Neural cell (in vitro differentiated cells): ENCODE data around the gene CDH4. TPM values are rescaled to one million over a fixed set of nuclear protein-coding genes. Genes with fewer than 3 reads are reported as not detected.

Source experiments
- H2AFZ ChIP-seq: fragments of 200-600, 300-800 bp; sonication (generic), shearing (Covaris generic); 2 replicates; pipeline ENCODE4 v1.6.0; 2014; ENCODE audit warnings: low read depth, mild to moderate bottlenecking, antibody characterized with exemption, low read length, moderate library complexity
- H3F3A ChIP-seq: fragments of 200-600 bp; shearing (Covaris generic); 2 replicates; pipeline ENCODE4 v1.6.1; 2016; ENCODE audit warnings: mild to moderate bottlenecking, moderate library complexity, mixed read lengths, antibody characterized with exemption, low read length; ENCODE audit not compliant: insufficient read depth, poor library complexity, severe bottlenecking
- H3K27ac ChIP-seq: fragments of 200-600, 300-800 bp; sonication (generic), shearing (Covaris generic); 2 replicates; pipeline ENCODE4 v1.5.1; 2014; ENCODE audit warnings: mild to moderate bottlenecking, low read length, moderate library complexity
- H3K27me3 ChIP-seq: fragments of 300-800, 200-600 bp; sonication (generic), shearing (Covaris generic); 2 replicates; pipeline ENCODE4 v1.6.0; 2014; ENCODE audit warnings: mild to moderate bottlenecking, low read depth, low read length, moderate library complexity; ENCODE audit not compliant: insufficient read depth
- H3K36me3 ChIP-seq: fragments of 300-800, 200-600 bp; sonication (generic), shearing (Covaris generic); 2 replicates; pipeline ENCODE4 v1.5.1; 2014; ENCODE audit warnings: mild to moderate bottlenecking, antibody characterized with exemption, low read length, moderate library complexity; ENCODE audit not compliant: insufficient read depth
- H3K4me2 ChIP-seq: fragments of 300-800, 200-600 bp; sonication (generic), shearing (Covaris generic); 2 replicates; pipeline ENCODE4 v1.6.0; 2014; ENCODE audit warnings: mild to moderate bottlenecking, low read length
- H3K4me3 ChIP-seq: fragments of 300-800, 200-600 bp; sonication (generic), shearing (Covaris generic); 2 replicates; pipeline ENCODE4 v1.5.1; 2014; ENCODE audit warnings: mild to moderate bottlenecking, low read length, moderate library complexity
- H3K79me2 ChIP-seq: fragments of 200-600 bp; shearing (Covaris generic); replicated peaks from 2 replicates; pipeline ENCODE4 v1.6.0; 2014; ENCODE audit warnings: mild to moderate bottlenecking, low read length, moderate library complexity; ENCODE audit not compliant: insufficient read depth
- H3K9ac ChIP-seq: fragments of 300-800, 200-600 bp; sonication (generic), shearing (Covaris generic); 2 replicates; pipeline ENCODE4 v1.6.1; 2016; ENCODE audit warnings: mild to moderate bottlenecking, low read length, mixed read lengths
- H3K9me2 ChIP-seq: fragments of 200-600 bp; shearing (Covaris generic); 2 replicates; pipeline ENCODE4 v1.6.1; 2016; ENCODE audit warnings: mild to moderate bottlenecking, low read length, mixed read lengths; ENCODE audit not compliant: insufficient read depth
- H3K9me3 ChIP-seq: fragments of 200-600, 300-800 bp; sonication (generic), shearing (Covaris generic); 2 replicates; pipeline ENCODE4 v1.6.1; 2016; ENCODE audit warnings: mild to moderate bottlenecking, mixed run types, low read length, moderate library complexity, mixed read lengths
- H4K20me1 ChIP-seq: fragments of 200-600 bp; shearing (Covaris generic); 2 replicates; pipeline ENCODE4 v1.6.1; 2016; ENCODE audit warnings: mild to moderate bottlenecking, mixed run types; ENCODE audit not compliant: insufficient read depth
- EP300 ChIP-seq: fragments of 450-650 bp; conservative IDR thresholded peaks from 2 replicates; pipeline ENCODE4 v1.6.1; 2014; ENCODE audit warnings: antibody characterized with exemption, mild to moderate bottlenecking, moderate library complexity; ENCODE audit not compliant: poor library complexity, severe bottlenecking
- EZH2 ChIP-seq: fragments of 200-600, 300-800 bp; shearing (Covaris generic), sonication (generic); IDR thresholded peaks from 2 replicates; pipeline ENCODE4 v1.6.1; 2014; ENCODE audit warnings: antibody characterized with exemption, low read length, borderline replicate concordance, mild to moderate bottlenecking; ENCODE audit not compliant: insufficient read depth, poor library complexity, severe bottlenecking
- MXI1 ChIP-seq: fragments of 450-650 bp; conservative IDR thresholded peaks from 2 replicates; pipeline ENCODE4 v1.6.1; 2014; ENCODE audit warnings: antibody characterized with exemption, mild to moderate bottlenecking; ENCODE audit not compliant: poor library complexity, severe bottlenecking
- POLR2AphosphoS5 ChIP-seq: IDR thresholded peaks from 2 replicates; pipeline ENCODE4 v1.6.1; 2012
- RAD21 ChIP-seq: fragments of 450-650 bp; conservative IDR thresholded peaks from 2 replicates; pipeline ENCODE4 v1.6.1; 2014; ENCODE audit warnings: antibody characterized with exemption, mild to moderate bottlenecking, moderate library complexity
- SMC3 ChIP-seq: fragments of 450-650 bp; conservative IDR thresholded peaks from 2 replicates; pipeline ENCODE4 v1.6.1; 2014; ENCODE audit warnings: antibody characterized with exemption, mild to moderate bottlenecking, moderate library complexity; ENCODE audit not compliant: poor library complexity
- TAF1 ChIP-seq: IDR thresholded peaks from 2 replicates; pipeline ENCODE4 v1.6.1; 2012; ENCODE audit warnings: low read depth
- polyA plus RNA-seq: library from polyadenylated mRNA; depleted of rRNA; stranded (reverse); fragments of >200 nt; gene quantifications from 2 replicates; pipeline ENCODE4 v1.2.3, GENCODE V29; 2014
- TF ChIP-seq, protein P1 (sequence below): fragments of 450-650 bp; IDR thresholded peaks from 2 replicates; pipeline ENCODE4 v1.5.1; 2014; ENCODE audit warnings: antibody characterized with exemption, mild to moderate bottlenecking, moderate library complexity; ENCODE audit not compliant: poor library complexity, severe bottlenecking
- TF ChIP-seq, protein P2 (sequence below): IDR thresholded peaks from 2 replicates; pipeline ENCODE4 v1.6.1; 2012; ENCODE audit warnings: borderline replicate concordance

The CDH4 gene
- polyA plus RNA-seq, 1 donor from 2014 or later: 24.6 TPM

- Histone ChIP-seq H3K27me3 (no peaks in the 10 kb centered on the region), H3K9ac (no peak overlapping the region)
Measured at GRCh38 chr20:61240814-61241213, 11.2 kb upstream of the CDH4 start.

GRCh38 chr20:61244213-61244612, 7.8 kb upstream of the CDH4 start:
- no peaks in the 10 kb centered on the region for H3K27me3 ChIP-seq
- H3K4me3 ChIP-seq: no peak overlapping the region
- no peaks in the 10 kb centered on the region for H3K36me3 ChIP-seq
- H3K4me2 ChIP-seq: no peak overlapping the region
- H3K79me2 ChIP-seq: no peaks in the 10 kb centered on the region
- H3K9ac ChIP-seq: no peak overlapping the region
- H2AFZ ChIP-seq: no peak overlapping the region
- no peak overlapping the region for H3K27ac ChIP-seq
- no peaks in the 10 kb centered on the region for H3K9me2 ChIP-seq
- H3K9me3 ChIP-seq: peaks cover 10% of the 10 kb centered on the region
- H4K20me1 ChIP-seq: no peaks in the 10 kb centered on the region
- H3F3A ChIP-seq: no peaks in the 10 kb centered on the region
- TF ChIP-seq TAF1 (no peak), POLR2AphosphoS5 (no peak), EP300 (no peak), RAD21 (no peak), EZH2 (no peak), SMC3 (no peak)
- TF ChIP-seq, protein P1, sequence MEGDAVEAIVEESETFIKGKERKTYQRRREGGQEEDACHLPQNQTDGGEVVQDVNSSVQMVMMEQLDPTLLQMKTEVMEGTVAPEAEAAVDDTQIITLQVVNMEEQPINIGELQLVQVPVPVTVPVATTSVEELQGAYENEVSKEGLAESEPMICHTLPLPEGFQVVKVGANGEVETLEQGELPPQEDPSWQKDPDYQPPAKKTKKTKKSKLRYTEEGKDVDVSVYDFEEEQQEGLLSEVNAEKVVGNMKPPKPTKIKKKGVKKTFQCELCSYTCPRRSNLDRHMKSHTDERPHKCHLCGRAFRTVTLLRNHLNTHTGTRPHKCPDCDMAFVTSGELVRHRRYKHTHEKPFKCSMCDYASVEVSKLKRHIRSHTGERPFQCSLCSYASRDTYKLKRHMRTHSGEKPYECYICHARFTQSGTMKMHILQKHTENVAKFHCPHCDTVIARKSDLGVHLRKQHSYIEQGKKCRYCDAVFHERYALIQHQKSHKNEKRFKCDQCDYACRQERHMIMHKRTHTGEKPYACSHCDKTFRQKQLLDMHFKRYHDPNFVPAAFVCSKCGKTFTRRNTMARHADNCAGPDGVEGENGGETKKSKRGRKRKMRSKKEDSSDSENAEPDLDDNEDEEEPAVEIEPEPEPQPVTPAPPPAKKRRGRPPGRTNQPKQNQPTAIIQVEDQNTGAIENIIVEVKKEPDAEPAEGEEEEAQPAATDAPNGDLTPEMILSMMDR: no peak
- TF ChIP-seq, protein P2, sequence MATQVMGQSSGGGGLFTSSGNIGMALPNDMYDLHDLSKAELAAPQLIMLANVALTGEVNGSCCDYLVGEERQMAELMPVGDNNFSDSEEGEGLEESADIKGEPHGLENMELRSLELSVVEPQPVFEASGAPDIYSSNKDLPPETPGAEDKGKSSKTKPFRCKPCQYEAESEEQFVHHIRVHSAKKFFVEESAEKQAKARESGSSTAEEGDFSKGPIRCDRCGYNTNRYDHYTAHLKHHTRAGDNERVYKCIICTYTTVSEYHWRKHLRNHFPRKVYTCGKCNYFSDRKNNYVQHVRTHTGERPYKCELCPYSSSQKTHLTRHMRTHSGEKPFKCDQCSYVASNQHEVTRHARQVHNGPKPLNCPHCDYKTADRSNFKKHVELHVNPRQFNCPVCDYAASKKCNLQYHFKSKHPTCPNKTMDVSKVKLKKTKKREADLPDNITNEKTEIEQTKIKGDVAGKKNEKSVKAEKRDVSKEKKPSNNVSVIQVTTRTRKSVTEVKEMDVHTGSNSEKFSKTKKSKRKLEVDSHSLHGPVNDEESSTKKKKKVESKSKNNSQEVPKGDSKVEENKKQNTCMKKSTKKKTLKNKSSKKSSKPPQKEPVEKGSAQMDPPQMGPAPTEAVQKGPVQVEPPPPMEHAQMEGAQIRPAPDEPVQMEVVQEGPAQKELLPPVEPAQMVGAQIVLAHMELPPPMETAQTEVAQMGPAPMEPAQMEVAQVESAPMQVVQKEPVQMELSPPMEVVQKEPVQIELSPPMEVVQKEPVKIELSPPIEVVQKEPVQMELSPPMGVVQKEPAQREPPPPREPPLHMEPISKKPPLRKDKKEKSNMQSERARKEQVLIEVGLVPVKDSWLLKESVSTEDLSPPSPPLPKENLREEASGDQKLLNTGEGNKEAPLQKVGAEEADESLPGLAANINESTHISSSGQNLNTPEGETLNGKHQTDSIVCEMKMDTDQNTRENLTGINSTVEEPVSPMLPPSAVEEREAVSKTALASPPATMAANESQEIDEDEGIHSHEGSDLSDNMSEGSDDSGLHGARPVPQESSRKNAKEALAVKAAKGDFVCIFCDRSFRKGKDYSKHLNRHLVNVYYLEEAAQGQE: no peak

More at GRCh38 chr20:61240814-61241213, 11.2 kb upstream of the CDH4 start:
- peaks cover 10% of the 10 kb centered on the region for H3K9me3 ChIP-seq
- no peak overlapping the region for H3K4me3 ChIP-seq
- H3F3A ChIP-seq: no peaks in the 10 kb centered on the region
- H3K36me3 ChIP-seq: no peaks in the 10 kb centered on the region
- TF ChIP-seq RAD21: no peak
- TF ChIP-seq, protein P1: no peak
- no peak for TF ChIP-seq TAF1
- TF ChIP-seq EZH2: no peak
- TF ChIP-seq, protein P2: no peak
- no peak for TF ChIP-seq POLR2AphosphoS5
- TF ChIP-seq EP300: no peak
- TF ChIP-seq MXI1: no peak
- TF ChIP-seq SMC3: no peak
- H3K9me2 ChIP-seq: no peaks in the 10 kb centered on the region
- H2AFZ ChIP-seq: no peak overlapping the region
- no peaks in the 10 kb centered on the region for H3K79me2 ChIP-seq
- H3K27ac ChIP-seq: no peak overlapping the region
- no peaks in the 10 kb centered on the region for H4K20me1 ChIP-seq
- H3K4me2 ChIP-seq: no peak overlapping the region
